ENCODE data around the gene PDE4C.
A peak's percentile ranks its signal among the peaks of the same experiment; 100 is the strongest.

The PDE4C gene

DNA sequence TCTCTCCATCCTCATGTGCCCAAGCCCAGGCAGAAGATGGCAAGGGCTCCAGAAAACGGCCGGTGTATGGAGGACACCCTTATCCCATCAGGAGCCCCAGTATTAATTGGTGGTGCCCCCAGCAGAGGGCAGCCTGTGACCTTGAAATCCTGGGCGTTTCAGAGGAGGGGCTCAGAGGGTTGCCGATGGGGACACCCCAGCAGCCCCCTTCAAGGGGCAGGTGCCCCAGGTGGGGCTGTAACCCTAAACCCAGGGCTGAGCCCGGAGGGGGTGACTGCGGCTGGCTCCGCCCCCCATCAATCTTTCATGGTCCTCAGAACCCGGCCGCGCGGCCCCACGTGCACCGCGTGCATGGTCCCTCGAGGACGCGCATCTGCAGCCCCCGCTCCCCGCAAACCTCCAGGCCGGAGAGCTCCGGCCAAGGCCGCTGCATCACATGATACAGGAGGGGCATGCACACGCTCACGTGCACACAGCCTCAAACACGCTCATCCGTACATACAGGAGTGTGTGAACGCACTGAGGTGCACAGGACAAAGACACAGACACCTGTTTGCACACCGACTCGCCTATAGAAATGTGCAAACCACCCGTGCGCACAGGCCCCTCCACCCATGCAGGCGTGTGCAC is 23.3 kb downstream of the PDE4C start:
- Mint-ChIP-seq H3K4me3 (peak overlapping the region; percentile 86), H3K4me1 (peaks cover 40% of the 10 kb centered on the region), H3K36me3 (peaks cover 15% of the 10 kb centered on the region), H3K27me3 (no peaks in the 10 kb centered on the region), H3K9me3 (no peaks in the 10 kb centered on the region), H3K27ac (peak overlapping the region; percentile 81)
- ATAC-seq: no peak

- Mint-ChIP-seq H3K9me3 (no peaks in the 10 kb centered on the region), H3K27me3 (no peaks in the 10 kb centered on the region), H3K4me3 (peak overlapping the region; percentile 55), H3K4me1 (peaks cover 40% of the 10 kb centered on the region), H3K27ac (no peak overlapping the region), H3K36me3 (peaks cover 17% of the 10 kb centered on the region)
- no peak for ATAC-seq
Observed at GRCh38 chr19:18202397-18202777, 23.9 kb downstream of the PDE4C start.

GRCh38 chr19:18198374-18198773 is 27.9 kb downstream of the PDE4C start:
- Mint-ChIP-seq H3K27ac (peak overlapping the region; percentile 4), H3K4me3 (no peak overlapping the region), H3K9me3 (no peaks in the 10 kb centered on the region), H3K36me3 (peaks cover 28% of the 10 kb centered on the region), H3K4me1 (peaks cover 49% of the 10 kb centered on the region), H3K27me3 (no peaks in the 10 kb centered on the region)
- ATAC-seq: no peak

DNA sequence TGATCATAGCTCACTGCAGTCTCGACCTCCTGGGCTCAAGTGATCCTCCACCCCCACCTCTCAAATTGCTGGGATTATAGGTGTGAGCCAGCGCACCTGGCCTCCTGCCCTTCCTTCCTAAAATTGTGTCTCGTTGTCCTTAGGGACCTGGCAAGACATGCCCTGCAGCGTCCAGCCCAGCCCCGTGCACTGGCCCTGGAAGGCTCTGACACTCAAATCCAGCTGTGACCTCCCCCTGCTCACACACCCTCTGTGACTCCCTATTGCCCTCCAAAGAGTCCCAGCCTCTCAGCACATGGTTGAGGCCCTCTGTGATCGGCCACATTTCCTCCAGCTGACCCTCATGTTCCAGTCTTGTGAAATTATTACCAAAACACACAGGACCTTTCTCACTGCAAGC is 28.3 kb downstream of the PDE4C start:
- Mint-ChIP-seq H3K4me1 (peaks cover 45% of the 10 kb centered on the region), H3K27ac (no peak overlapping the region), H3K4me3 (no peak overlapping the region), H3K36me3 (peaks cover 28% of the 10 kb centered on the region), H3K27me3 (no peaks in the 10 kb centered on the region), H3K9me3 (no peaks in the 10 kb centered on the region)
- no peak for ATAC-seq

DNA sequence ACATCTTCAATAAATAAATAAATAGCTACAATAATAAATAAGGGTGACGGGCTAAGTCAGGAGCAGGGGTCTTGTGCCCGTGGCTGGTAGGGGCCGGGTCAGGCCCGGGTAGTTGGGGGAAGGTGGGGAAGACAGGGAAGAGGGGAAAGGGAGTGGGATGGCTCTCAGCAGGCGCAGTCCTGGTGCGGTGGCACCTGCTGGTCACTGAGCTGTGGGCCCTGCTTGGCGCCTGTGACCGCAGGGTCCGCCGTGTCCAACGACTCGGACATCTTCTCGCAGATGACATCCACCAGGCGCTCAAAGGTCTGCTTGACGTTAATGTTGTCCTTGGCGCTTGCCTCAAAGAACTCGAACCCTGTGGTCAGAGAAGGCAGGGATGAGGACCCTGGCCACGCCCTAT is 28.9 kb downstream of the PDE4C start:
- H3K36me3 Mint-ChIP-seq: peaks cover 28% of the 10 kb centered on the region
- no peaks in the 10 kb centered on the region for H3K9me3 Mint-ChIP-seq
- H3K4me1 Mint-ChIP-seq: peaks cover 39% of the 10 kb centered on the region
- H3K27me3 Mint-ChIP-seq: no peaks in the 10 kb centered on the region
- no peak for ATAC-seq
- H3K27ac Mint-ChIP-seq: no peak overlapping the region
- no peak overlapping the region for H3K4me3 Mint-ChIP-seq

DNA sequence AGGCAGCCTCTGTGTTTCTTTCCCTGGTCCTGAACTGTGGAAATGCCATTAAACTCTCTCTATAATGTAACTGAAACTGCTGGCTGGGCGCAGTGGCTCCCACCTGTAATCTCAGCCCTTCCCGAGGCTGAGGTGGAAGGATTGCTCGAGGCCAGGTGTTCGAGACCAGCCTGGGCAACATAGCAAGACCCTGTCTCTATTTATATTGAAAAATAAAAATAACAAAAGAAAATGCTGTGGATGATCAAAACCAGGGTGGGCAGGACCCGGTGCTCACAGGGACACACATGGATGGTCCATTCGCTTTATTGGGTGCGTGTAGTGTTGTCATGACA is 29.8 kb downstream of the PDE4C start:
- no peak overlapping the region for H3K27ac Mint-ChIP-seq
- H3K4me3 Mint-ChIP-seq: no peak overlapping the region
- no peaks in the 10 kb centered on the region for H3K9me3 Mint-ChIP-seq
- ATAC-seq: no peak
- peaks cover 24% of the 10 kb centered on the region for H3K36me3 Mint-ChIP-seq
- H3K27me3 Mint-ChIP-seq: no peaks in the 10 kb centered on the region
- H3K4me1 Mint-ChIP-seq: peaks cover 37% of the 10 kb centered on the region

GRCh38 chr19:18194554-18195238 is 31.5 kb downstream of the PDE4C start:
- Mint-ChIP-seq H3K4me3 (peak overlapping the region; percentile 76), H3K4me1 (peaks cover 30% of the 10 kb centered on the region), H3K9me3 (no peaks in the 10 kb centered on the region), H3K36me3 (peaks cover 22% of the 10 kb centered on the region), H3K27ac (peak overlapping the region; percentile 93), H3K27me3 (no peaks in the 10 kb centered on the region)
- ATAC-seq: no peak

- peak overlapping the region; percentile 93 for H3K27ac Mint-ChIP-seq
- peaks cover 22% of the 10 kb centered on the region for H3K36me3 Mint-ChIP-seq
- no peak for ATAC-seq
- no peaks in the 10 kb centered on the region for H3K9me3 Mint-ChIP-seq
- peaks cover 30% of the 10 kb centered on the region for H3K4me1 Mint-ChIP-seq
- H3K27me3 Mint-ChIP-seq: no peaks in the 10 kb centered on the region
- H3K4me3 Mint-ChIP-seq: peak overlapping the region; percentile 76
Observed at GRCh38 chr19:18194181-18194530, 32.1 kb downstream of the PDE4C start.

DNA sequence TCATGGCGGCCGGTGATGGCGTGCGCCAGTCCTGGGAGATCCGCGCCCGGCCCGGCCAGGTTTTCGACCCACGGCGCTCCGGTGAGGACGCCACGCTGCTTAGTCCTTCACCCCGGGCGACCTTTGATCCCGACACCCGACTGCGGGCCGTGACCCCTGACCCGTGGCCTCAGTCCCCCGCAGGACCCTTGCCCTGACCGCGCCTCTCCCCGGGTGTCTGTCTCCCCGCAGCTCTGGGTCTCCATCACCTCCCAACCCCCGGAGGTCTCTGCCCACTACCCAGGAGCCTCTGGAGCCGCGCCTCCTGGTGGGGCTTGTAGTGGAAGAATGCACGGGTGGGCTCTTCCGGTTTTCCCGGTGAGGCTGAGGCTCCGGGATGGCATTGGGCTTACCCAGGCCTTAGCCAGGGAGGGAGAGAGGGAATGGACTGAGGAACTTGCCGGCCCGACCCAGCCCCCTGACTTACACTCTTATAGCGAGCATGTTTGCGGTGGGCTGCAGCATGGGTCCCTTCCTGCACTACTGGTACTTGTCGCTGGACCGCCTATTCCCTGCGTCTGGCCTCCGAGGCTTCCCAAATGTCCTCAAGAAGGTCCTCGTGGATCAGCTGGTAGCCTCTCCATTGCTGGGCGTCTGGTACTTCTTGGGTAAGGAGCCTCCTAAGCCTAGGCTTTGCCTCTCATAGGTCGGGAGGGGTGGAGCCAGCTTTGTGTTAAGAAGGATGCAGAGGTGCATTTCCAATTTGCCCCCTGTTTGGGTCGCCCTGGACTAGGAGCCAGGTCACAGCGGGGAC is 32.7 kb downstream of the PDE4C start:
- ATAC-seq: peak; percentile 11
- H3K4me3 Mint-ChIP-seq: peak overlapping the region; percentile 76
- no peaks in the 10 kb centered on the region for H3K9me3 Mint-ChIP-seq
- no peaks in the 10 kb centered on the region for H3K27me3 Mint-ChIP-seq
- H3K4me1 Mint-ChIP-seq: peaks cover 30% of the 10 kb centered on the region
- H3K36me3 Mint-ChIP-seq: peaks cover 19% of the 10 kb centered on the region
- H3K27ac Mint-ChIP-seq: peak overlapping the region; percentile 93

GRCh38 chr19:18192673-18193387 is 33.4 kb downstream of the PDE4C start, which contains the start of gene MPV17L2:
TSS of gene MPV17L2 (plus strand) at chr19:18193218. CDS start at chr19:18193282, 64 bp downstream.
- Mint-ChIP-seq H3K27me3 (no peaks in the 10 kb centered on the region), H3K4me3 (peak within 1 kb of the TSS; percentile 76), H3K27ac (peak within 1 kb of the TSS; percentile 93), H3K9me3 (no peaks in the 10 kb centered on the region), H3K36me3 (peaks cover 12% of the 10 kb centered on the region), H3K4me1 (peaks cover 30% of the 10 kb centered on the region)
- ATAC-seq: peak; percentile 96

GRCh38 chr19:18191640-18192062 is 34.6 kb downstream of the PDE4C start:
- ATAC-seq: no peak
- Mint-ChIP-seq H3K4me1 (peaks cover 30% of the 10 kb centered on the region), H3K4me3 (peak overlapping the region; percentile 76), H3K27ac (peak overlapping the region; percentile 93), H3K27me3 (no peaks in the 10 kb centered on the region), H3K9me3 (no peaks in the 10 kb centered on the region), H3K36me3 (peaks cover 11% of the 10 kb centered on the region)

DNA sequence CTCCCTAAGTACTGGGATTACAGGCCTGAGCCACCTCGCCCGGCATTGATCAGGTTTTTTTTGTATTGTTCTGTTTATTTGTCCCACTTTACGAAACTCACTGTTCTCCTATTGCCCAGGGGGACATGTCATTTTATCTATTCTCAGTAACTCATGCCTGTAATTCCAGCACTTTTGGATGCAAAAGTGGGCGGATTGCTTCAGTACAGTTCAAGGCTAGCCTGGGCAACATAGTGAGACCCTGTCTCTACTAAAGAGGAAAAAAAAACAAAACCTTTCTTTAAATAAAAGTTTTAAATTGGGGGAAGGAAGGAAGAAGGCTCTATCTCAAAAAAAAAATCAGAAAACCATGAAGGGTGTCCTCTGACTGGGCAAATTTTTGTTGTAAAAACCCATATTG is 36.0 kb downstream of the PDE4C start:
- no peak overlapping the region for H3K4me3 Mint-ChIP-seq
- ATAC-seq: no peak

GRCh38 chr19:18185538-18185937 is 40.7 kb downstream of the PDE4C start:
- no peaks in the 10 kb centered on the region for H3K36me3 Mint-ChIP-seq
- H3K4me1 Mint-ChIP-seq: peaks cover 18% of the 10 kb centered on the region
- ATAC-seq: no peak
- H3K27me3 Mint-ChIP-seq: no peaks in the 10 kb centered on the region
- no peak overlapping the region for H3K4me3 Mint-ChIP-seq
- H3K9me3 Mint-ChIP-seq: no peaks in the 10 kb centered on the region
- H3K27ac Mint-ChIP-seq: peak overlapping the region; percentile 61

More for the DNA sequence above, 36.0 kb downstream of the PDE4C start:
- no peaks in the 10 kb centered on the region for H3K9me3 Mint-ChIP-seq
- peaks cover 29% of the 10 kb centered on the region for H3K4me1 Mint-ChIP-seq
- no peak overlapping the region for H3K27ac Mint-ChIP-seq
- peaks cover 5% of the 10 kb centered on the region for H3K36me3 Mint-ChIP-seq
- H3K27me3 Mint-ChIP-seq: no peaks in the 10 kb centered on the region

DNA sequence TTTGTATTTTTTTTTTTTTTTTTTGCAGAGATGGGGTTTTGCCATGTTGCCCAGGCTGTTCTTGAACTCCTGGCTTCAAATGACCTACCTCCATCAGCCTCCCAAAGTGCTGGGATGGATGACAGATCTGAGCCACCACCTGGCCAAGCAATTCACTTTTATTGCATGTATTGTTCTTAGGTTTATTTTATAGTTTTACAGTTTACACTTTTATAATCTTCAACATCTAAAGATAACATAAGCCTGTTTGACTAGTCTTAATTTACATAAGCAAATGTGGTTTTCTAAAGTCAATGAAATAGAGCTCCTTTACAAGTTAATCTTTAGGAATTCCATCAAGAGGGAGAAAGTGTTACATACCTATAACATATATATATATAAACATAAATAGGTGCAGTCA is 42.7 kb downstream of the PDE4C start:
- H3K4me3 Mint-ChIP-seq: no peak overlapping the region
- H3K27ac Mint-ChIP-seq: no peak overlapping the region
- peaks cover 11% of the 10 kb centered on the region for H3K36me3 Mint-ChIP-seq
- ATAC-seq: no peak
- peaks cover 33% of the 10 kb centered on the region for H3K4me1 Mint-ChIP-seq
- no peaks in the 10 kb centered on the region for H3K9me3 Mint-ChIP-seq
- H3K27me3 Mint-ChIP-seq: no peaks in the 10 kb centered on the region

GRCh38 chr19:18179957-18180356 is 46.3 kb downstream of the PDE4C start:
- H3K4me1 Mint-ChIP-seq: peaks cover 60% of the 10 kb centered on the region
- H3K4me3 Mint-ChIP-seq: no peak overlapping the region
- ATAC-seq: no peak
- H3K36me3 Mint-ChIP-seq: peaks cover 44% of the 10 kb centered on the region
- peak overlapping the region; percentile 74 for H3K27ac Mint-ChIP-seq
- H3K9me3 Mint-ChIP-seq: no peaks in the 10 kb centered on the region
- no peaks in the 10 kb centered on the region for H3K27me3 Mint-ChIP-seq
